PC-9 (cell line): ENCODE results near the gene TULP4.

Source experiments
- EZH2 ChIP-seq: fragments of 200-600 bp; sonication (generic); IDR thresholded peaks from 2 replicates; pipeline ENCODE4 v1.8.0; 2017; ENCODE audit warnings: antibody characterized with exemption, low read depth
- TF ChIP-seq, protein P1 (sequence below): fragments of 200-600 bp; sonication (generic); conservative IDR thresholded peaks from 2 replicates; pipeline ENCODE4 v1.6.1; 2017; ENCODE audit warnings: mixed run types, antibody characterized with exemption, mild to moderate bottlenecking, moderate library complexity

- TF ChIP-seq, protein P1, sequence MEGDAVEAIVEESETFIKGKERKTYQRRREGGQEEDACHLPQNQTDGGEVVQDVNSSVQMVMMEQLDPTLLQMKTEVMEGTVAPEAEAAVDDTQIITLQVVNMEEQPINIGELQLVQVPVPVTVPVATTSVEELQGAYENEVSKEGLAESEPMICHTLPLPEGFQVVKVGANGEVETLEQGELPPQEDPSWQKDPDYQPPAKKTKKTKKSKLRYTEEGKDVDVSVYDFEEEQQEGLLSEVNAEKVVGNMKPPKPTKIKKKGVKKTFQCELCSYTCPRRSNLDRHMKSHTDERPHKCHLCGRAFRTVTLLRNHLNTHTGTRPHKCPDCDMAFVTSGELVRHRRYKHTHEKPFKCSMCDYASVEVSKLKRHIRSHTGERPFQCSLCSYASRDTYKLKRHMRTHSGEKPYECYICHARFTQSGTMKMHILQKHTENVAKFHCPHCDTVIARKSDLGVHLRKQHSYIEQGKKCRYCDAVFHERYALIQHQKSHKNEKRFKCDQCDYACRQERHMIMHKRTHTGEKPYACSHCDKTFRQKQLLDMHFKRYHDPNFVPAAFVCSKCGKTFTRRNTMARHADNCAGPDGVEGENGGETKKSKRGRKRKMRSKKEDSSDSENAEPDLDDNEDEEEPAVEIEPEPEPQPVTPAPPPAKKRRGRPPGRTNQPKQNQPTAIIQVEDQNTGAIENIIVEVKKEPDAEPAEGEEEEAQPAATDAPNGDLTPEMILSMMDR = no peak
- no peak for TF ChIP-seq EZH2
Observed at GRCh38 chr6:158481690-158482473, 169.6 kb downstream of the TULP4 start.
